Heart left ventricle (tissue), 16 donors: ENCODE results near the gene ATXN1. TPM values are rescaled to one million over a fixed set of nuclear protein-coding genes. Genes with fewer than 3 reads are reported as not detected.

Experiments
- ATAC-seq, 4 donors: fragments of 200-7000 bp; cut with Tn5 transposase; one replicate each; pipeline ENCODE4 v1.9.1; 2020 to 2022; ENCODE audit warnings: moderate library complexity in 4 of 4, mild to moderate bottlenecking in 3 of 4, moderate number of reproducible peaks in 1 of 4
- DNase-seq, 5 donors: peaks; one replicate each; pipeline ENCODE4 v3.0.0-alpha.2; 2020
- H3K27ac ChIP-seq, 12 donors: fragments of 200-600 bp; sonication (generic) in 4 of 12; one replicate each; pipeline versions ENCODE4 v1.5.0 to v1.8.0; 2016 to 2022; ENCODE audit warnings: mild to moderate bottlenecking in 2 of 12
- H3K27me3 ChIP-seq, 9 donors: fragments of 200-600 bp; sonication (generic) in 2 of 9; one replicate each; pipeline versions ENCODE4 v1.5.1 to v1.8.0; 2016 to 2022; ENCODE audit warnings: mild to moderate bottlenecking in 3 of 9
- H3K36me3 ChIP-seq, 9 donors: fragments of 200-600 bp; sonication (generic) in 2 of 9; one replicate each; pipeline versions ENCODE4 v1.5.0 to v1.8.0; 2018 to 2022; ENCODE audit warnings: mild to moderate bottlenecking in 2 of 9
- H3K4me1 ChIP-seq, 12 donors: fragments of 200-600 bp; sonication (generic) in 4 of 12; one replicate each; pipeline versions ENCODE4 v1.5.0 to v1.8.0; 2016 to 2022; ENCODE audit warnings: mild to moderate bottlenecking in 3 of 12
- H3K4me3 ChIP-seq, 12 donors: fragments of 200-600 bp; sonication (generic) in 4 of 12; one replicate each; pipeline versions ENCODE4 v1.5.0 to v1.8.0; 2017 to 2022; ENCODE audit warnings: mild to moderate bottlenecking in 9 of 12, moderate library complexity in 4 of 12
- H3K9me3 ChIP-seq, 12 donors: fragments of 200-600 bp; sonication (generic) in 4 of 12; one replicate each; pipeline versions ENCODE4 v1.5.0 to v1.8.0; 2016 to 2022; ENCODE audit warnings: mild to moderate bottlenecking in 1 of 12
- POLR2A ChIP-seq, 2 donors: fragments of 450-650 bp; IDR thresholded peaks; one replicate each; pipeline ENCODE4 v1.6.1; 2017; ENCODE audit warnings: antibody characterized with exemption in 2 of 2, mild to moderate bottlenecking in 2 of 2, moderate library complexity in 2 of 2
- WGBS, 4 donors: extraction: QIAGEN DNeasy Blood & Tissue Kit in 2 of 4; methylation state at CpG; one replicate each; pipeline versions ENCODE4 v1.1.5 to v1.1.7; 2013 to 2018; 5-methylcytosine and 5-hydroxymethylcytosine counted together
- intact Hi-C, 10 donors: fragments of 100-400 bp; cut with DNase I; formaldehyde crosslinking; loops; one replicate each; pipeline versions ENCODE4 v1.11.1 to v1.14.2; 2022
- polyA plus RNA-seq, 2 donors: library from polyadenylated mRNA; stranded (reverse); fragments of 200-250 nt; gene quantifications; one replicate each; pipeline ENCODE4 v1.2.3, GENCODE V29; 2013
- total RNA-seq, 9 donors: library from RNA; depleted of rRNA in 2 of 9; stranded (reverse); fragments of >200 nt in 2 of 9; fragmentation: NEBNext Ultra II Directional in 3 of 9; extraction: Animal tissue kit (Norgen Biotek cat#: 25700) in 3 of 9; gene quantifications; one replicate each; pipeline versions ENCODE4 v1.1.0 to v1.2.4, GENCODE V29; 2016 to 2023
- TF ChIP-seq, protein P1 (sequence below), 12 donors: fragments of 200-600 bp; sonication (generic) in 4 of 12; IDR thresholded peaks; one replicate each; pipeline versions ENCODE4 v1.5.0 to v1.8.0; 2018 to 2022; ENCODE audit warnings: antibody characterized with exemption in 12 of 12, mild to moderate bottlenecking in 5 of 12
- donor health status: ischemic (EF 13 %, LVEDD 7.1; RV severe dilation, severe dysfunction).
- donor health status: healthy with polysubstance abuse.
- donor health status: DM: no; HTN: yes; CAD: no.
- donor health status: DM: no; HTN: no; CAD: no.
- donor health status: ischemic (EF 25% LVEDD 6.9; RV normal size, moderate dysfunction).
- donor health status: ischemic (EF 25% LVEDD 5.7; RV mildly dilated, moderate dysfunction).
- donor health status: healthy.
- donor health status: DM: yes; HTN: yes; CAD: no.
- donor health status: ischemic (EF 35%, LVEDD 5.7; RV mildly dilated, moderate dysfunction).
- donor health status: nonischemic (EF 11% LVEDD 7.7; RV severe dilation, severe dysfunction).
- donor health status: DM: yes; HTN: yes; CAD: no.
- donor health status: PGD.
- donor health status: ischemic (EF 29% LVEDD 5.4; RV normal size, mild dysfunction).
- donor health status: nonischemic (EF 23%, LVEDD 6.1; RV moderate dilation, normal function).

Gene ATXN1
- total and polyA plus RNA-seq, 11 donors: 8.7 to 51.8 (median 36.0) TPM

DNA sequence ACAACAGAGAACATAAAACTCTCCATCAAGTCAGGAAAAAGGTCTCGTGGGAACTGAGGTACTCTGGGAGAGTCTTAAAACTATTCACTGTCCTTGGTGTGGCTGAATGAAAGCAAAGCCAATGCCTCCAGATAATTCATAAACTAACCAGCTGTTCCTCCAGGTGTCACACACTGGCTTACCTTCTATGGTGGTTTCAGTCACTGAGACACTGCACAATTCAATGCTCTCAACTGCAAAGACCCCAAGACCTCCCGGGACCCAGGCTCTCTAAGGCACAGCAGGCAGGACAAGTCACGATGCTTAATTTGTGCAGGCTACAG is 422.0 kb downstream of the ATXN1 start:
- H3K4me3 ChIP-seq: no peak overlapping the region
- no peaks in the 10 kb centered on the region for H3K27me3 ChIP-seq
- ATAC-seq (no peak), DNase-seq (no peak)
- TF ChIP-seq POLR2A (IDR thresholded peaks at IDR 0.05): no peak
- TF ChIP-seq, protein P1, sequence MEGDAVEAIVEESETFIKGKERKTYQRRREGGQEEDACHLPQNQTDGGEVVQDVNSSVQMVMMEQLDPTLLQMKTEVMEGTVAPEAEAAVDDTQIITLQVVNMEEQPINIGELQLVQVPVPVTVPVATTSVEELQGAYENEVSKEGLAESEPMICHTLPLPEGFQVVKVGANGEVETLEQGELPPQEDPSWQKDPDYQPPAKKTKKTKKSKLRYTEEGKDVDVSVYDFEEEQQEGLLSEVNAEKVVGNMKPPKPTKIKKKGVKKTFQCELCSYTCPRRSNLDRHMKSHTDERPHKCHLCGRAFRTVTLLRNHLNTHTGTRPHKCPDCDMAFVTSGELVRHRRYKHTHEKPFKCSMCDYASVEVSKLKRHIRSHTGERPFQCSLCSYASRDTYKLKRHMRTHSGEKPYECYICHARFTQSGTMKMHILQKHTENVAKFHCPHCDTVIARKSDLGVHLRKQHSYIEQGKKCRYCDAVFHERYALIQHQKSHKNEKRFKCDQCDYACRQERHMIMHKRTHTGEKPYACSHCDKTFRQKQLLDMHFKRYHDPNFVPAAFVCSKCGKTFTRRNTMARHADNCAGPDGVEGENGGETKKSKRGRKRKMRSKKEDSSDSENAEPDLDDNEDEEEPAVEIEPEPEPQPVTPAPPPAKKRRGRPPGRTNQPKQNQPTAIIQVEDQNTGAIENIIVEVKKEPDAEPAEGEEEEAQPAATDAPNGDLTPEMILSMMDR (IDR thresholded peaks at IDR 0.05): peak in 1 of 12 donors; percentile 0
- H3K36me3 ChIP-seq: no peaks in the 10 kb centered on the region
- H3K4me1 ChIP-seq: peaks cover 10 to 65% (median 38%) of the 10 kb centered on the region in 12 donors
- intact Hi-C loops: loop anchor here in 6 of 10 donors (10.0 kb wide), 6 partner anchors 104 to 746 kb away; partner anchors contain the start of genes ATXN1 (in 1 of the 6) and GMPR (in 1 of the 6)
- 39 to 51% (median 46%) methylated on average over 3 of the region's 3 CpGs for WGBS, 4 donors
- no peaks in the 10 kb centered on the region for H3K9me3 ChIP-seq
- peak overlapping the region in 2 of 12 donors; percentile 24 to 56 for H3K27ac ChIP-seq

DNA sequence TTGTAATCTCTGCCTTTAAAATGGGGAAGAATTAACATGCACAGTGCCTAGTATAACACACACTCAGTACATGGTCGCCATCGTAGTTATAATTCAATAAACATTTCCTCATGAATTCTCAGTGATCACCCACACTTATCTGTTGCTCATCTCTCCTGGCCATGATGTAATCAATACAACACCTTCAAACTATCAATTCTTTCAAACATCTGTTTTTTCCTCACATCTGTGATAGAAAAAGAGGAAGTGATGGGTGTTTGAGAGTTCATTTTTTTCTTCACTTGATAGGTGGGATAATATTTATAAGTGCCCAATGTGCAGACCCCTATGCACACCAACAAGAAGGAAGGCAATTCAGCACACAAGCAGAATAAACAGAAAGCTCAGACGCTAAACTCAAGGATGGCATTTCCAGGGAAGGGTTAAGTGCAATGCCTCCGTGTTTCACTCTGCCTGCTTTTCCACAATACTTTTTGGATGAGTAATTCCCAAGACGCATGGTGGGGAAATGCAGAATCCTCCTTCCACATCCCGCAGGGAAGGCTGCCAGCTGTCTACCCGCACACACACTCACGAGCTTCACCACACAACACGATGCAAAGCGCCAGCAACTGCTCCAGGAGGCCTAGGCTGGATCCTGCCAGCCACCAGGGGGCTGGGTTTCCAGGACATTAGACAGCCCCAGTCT is 422.5 kb downstream of the ATXN1 start:
- no peaks in the 10 kb centered on the region for H3K9me3 ChIP-seq
- intact Hi-C loops: loop anchor here in 6 of 10 donors (10.0 kb wide), 6 partner anchors 104 to 746 kb away; partner anchors contain the start of genes ATXN1 (in 1 of the 6) and GMPR (in 1 of the 6)
- DNase-seq: peak; percentile 66 to 83 (median 80)
- peaks cover 10 to 70% (median 39%) of the 10 kb centered on the region in 12 donors for H3K4me1 ChIP-seq
- no peak for TF ChIP-seq POLR2A (IDR thresholded peaks at IDR 0.05)
- TF ChIP-seq, protein P1 (IDR thresholded peaks at IDR 0.05): peak in 11 of 12 donors; percentile 18 to 61 (median 49)
- no peaks in the 10 kb centered on the region for H3K27me3 ChIP-seq
- 24 to 34% (median 26%) methylated on average over 10 of the region's 10 CpGs for WGBS, 4 donors
- ATAC-seq: peak in 3 of 4 donors; percentile 37 to 50 (median 47)
- no peak overlapping the region for H3K4me3 ChIP-seq
- H3K27ac ChIP-seq: peak overlapping the region in 1 of 12 donors; percentile 56
- no peaks in the 10 kb centered on the region for H3K36me3 ChIP-seq

DNA sequence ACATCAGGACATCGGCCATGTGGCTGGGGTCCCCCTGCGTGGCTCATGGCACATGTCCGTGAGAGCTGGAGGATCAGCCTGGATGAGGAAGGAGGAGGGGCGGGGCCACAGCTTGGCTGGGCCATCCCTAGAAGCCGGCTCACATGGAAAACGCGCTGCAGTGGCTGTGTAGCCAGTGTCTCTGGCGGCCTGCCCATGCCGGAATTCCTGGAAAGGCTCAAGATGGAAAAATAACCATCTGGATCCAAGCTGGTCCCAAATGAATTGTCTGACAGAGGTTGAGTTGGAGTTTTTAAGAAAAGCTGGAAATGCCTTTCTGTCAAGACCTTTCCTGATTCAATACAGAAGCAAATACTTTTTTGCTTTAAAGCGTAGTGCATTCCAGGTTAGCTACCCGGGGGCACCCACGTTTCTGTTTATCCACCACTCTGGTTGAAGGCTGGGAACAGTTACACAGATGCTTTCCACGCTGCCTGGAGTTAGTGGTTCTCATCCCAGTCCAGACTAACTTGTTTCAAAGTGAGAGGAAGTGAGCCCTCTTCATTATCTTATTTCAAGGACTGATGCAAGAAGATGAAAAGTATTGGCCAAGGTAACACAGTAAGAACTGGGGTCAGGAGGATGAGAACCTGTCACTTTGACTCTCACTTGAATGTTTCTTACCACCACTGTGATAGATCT is 423.8 kb downstream of the ATXN1 start:
- no peak for TF ChIP-seq POLR2A (IDR thresholded peaks at IDR 0.05)
- TF ChIP-seq, protein P1 (IDR thresholded peaks at IDR 0.05): no peak
- H3K27ac ChIP-seq: peak overlapping the region in 11 of 12 donors; percentile 9 to 62 (median 45)
- H3K27me3 ChIP-seq: no peaks in the 10 kb centered on the region
- peak overlapping the region in 1 of 12 donors; percentile 19 for H3K4me3 ChIP-seq
- DNase-seq (peak; percentile 95 to 97 (median 96)), ATAC-seq (peak; percentile 84 to 93 (median 90))
- no peaks in the 10 kb centered on the region for H3K9me3 ChIP-seq
- WGBS, 4 donors: 10 to 26% (median 14%) methylated on average over 13 of the region's 13 CpGs
- H3K4me1 ChIP-seq: peaks cover 13 to 79% (median 49%) of the 10 kb centered on the region in 12 donors
- no peaks in the 10 kb centered on the region for H3K36me3 ChIP-seq
- intact Hi-C loops: loop anchor here in 6 of 10 donors (1.0 to 10.0 kb wide), 9 partner anchors 71 to 747 kb away; partner anchors contain the start of genes ATXN1 (in 3 of the 6) and GMPR (in 1 of the 6)

DNA sequence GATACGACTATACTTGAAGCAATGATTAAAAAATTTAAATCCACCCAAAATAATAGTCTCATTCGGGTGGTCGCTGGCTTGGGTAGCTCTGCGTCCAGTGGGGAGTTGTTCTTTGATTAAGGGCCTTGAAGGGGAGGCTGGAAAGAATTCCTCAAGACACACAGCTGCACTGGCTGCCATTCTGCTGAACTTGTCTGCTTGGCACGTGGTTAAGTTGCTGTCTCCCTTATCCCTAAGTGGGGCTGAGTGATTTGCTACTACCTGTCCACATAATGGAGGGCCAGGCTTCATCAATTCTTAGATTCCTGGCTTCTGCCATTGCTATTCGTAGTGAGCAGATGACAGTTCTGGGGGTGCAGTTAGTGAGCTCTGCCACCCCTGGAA is 424.4 kb downstream of the ATXN1 start:
- H3K27me3 ChIP-seq: no peaks in the 10 kb centered on the region
- peaks cover 13 to 79% (median 51%) of the 10 kb centered on the region in 12 donors for H3K4me1 ChIP-seq
- no peak for ATAC-seq
- TF ChIP-seq, protein P1 (IDR thresholded peaks at IDR 0.05): no peak
- TF ChIP-seq POLR2A (IDR thresholded peaks at IDR 0.05): no peak
- H3K4me3 ChIP-seq: no peak overlapping the region
- intact Hi-C loops: loop anchor here in 6 of 10 donors (1.0 to 10.0 kb wide), 9 partner anchors 72 to 748 kb away; partner anchors contain the start of genes ATXN1 (in 3 of the 6) and GMPR (in 1 of the 6)
- no peaks in the 10 kb centered on the region for H3K36me3 ChIP-seq
- 60 to 63% (median 61%) methylated on average over 6 of the region's 6 CpGs for WGBS, 4 donors
- no peaks in the 10 kb centered on the region for H3K9me3 ChIP-seq
- no peak for DNase-seq
- H3K27ac ChIP-seq: peak overlapping the region in 3 of 12 donors; percentile 10 to 40 (median 28)
